GM18502 (cell line): Measurements from ENCODE around the gene RAPGEF1.

Experiments used
- ATAC-seq: cut with Tn5 transposase; IDR thresholded peaks from one replicate; pipeline ENCODE4 v1.9.1; 2021; ENCODE audit warnings: mild to moderate bottlenecking; ENCODE audit not compliant: unreplicated experiment, poor library complexity

Gene RAPGEF1

GRCh38 chr9:131594906-131595665, 144.8 kb downstream of the RAPGEF1 start:
- no peak for ATAC-seq

GRCh38 chr9:131593936-131594665, 145.8 kb downstream of the RAPGEF1 start:
- ATAC-seq = no peak

GRCh38 chr9:131593091-131593820, 146.6 kb downstream of the RAPGEF1 start:
- ATAC-seq = no peak

- ATAC-seq = no peak
These were observed 148.0 kb downstream of the RAPGEF1 start for GRCh38 chr9:131591845-131592208.

- ATAC-seq = no peak
These were observed 148.7 kb downstream of the RAPGEF1 start for GRCh38 chr9:131590907-131591844.

GRCh38 chr9:131590449-131590848, 149.4 kb downstream of the RAPGEF1 start:
- ATAC-seq = no peak

- ATAC-seq = no peak
These were observed 149.9 kb downstream of the RAPGEF1 start for GRCh38 chr9:131589993-131590392.

GRCh38 chr9:131589124-131589711, 150.7 kb downstream of the RAPGEF1 start:
- no peak for ATAC-seq

- ATAC-seq = no peak
These were observed 151.5 kb downstream of the RAPGEF1 start for GRCh38 chr9:131588396-131588795.

GRCh38 chr9:131587906-131588305, 152.0 kb downstream of the RAPGEF1 start:
- ATAC-seq = no peak

- no peak for ATAC-seq
These were observed 152.5 kb downstream of the RAPGEF1 start for GRCh38 chr9:131587331-131587730.

- no peak for ATAC-seq
These were observed 154.5 kb downstream of the RAPGEF1 start for GRCh38 chr9:131585375-131585774.

GRCh38 chr9:131584858-131585257, 155.0 kb downstream of the RAPGEF1 start:
- ATAC-seq = no peak

- no peak for ATAC-seq
These were observed 155.9 kb downstream of the RAPGEF1 start for GRCh38 chr9:131583836-131584555.

GRCh38 chr9:131583337-131583645, 156.6 kb downstream of the RAPGEF1 start:
- ATAC-seq = no peak

GRCh38 chr9:131582466-131583336, 157.2 kb downstream of the RAPGEF1 start:
- ATAC-seq = no peak

GRCh38 chr9:131582056-131582455, 157.8 kb downstream of the RAPGEF1 start:
- no peak for ATAC-seq

- ATAC-seq = no peak
These were observed 159.5 kb downstream of the RAPGEF1 start for GRCh38 chr9:131580358-131580757.
